H1 (cell line): Measurements from ENCODE around the gene NFAM1.

ENCODE experiments used
- CTCF ChIP-seq, 3 experiments: IDR thresholded peaks; 1 replicate in 2 of 3; 2 replicates in 1 of 3; pipeline versions ENCODE4 v1.5.1 to v1.6.1; 2011; ENCODE audit warnings: low read length in 3 of 3, mild to moderate bottlenecking in 3 of 3, inconsistent platforms in 2 of 3, low read depth in 1 of 3, moderate library complexity in 1 of 3; ENCODE audit not compliant: insufficient read depth in 1 of 3; ENCODE audit errors: control extremely low read depth in 1 of 3
- GABPA ChIP-seq: IDR thresholded peaks from 2 replicates; pipeline ENCODE4 v1.6.1; 2011; ENCODE audit warnings: mild to moderate bottlenecking, low read length, moderate library complexity, borderline replicate concordance; ENCODE audit not compliant: insufficient read depth
- MAX ChIP-seq: IDR thresholded peaks from 2 replicates; pipeline ENCODE4 v1.6.1; 2012; ENCODE audit warnings: inconsistent platforms
- POLR2A ChIP-seq, 2 experiments: IDR thresholded peaks; 1 replicate in 1 of 2; 2 replicates in 1 of 2; pipeline ENCODE4 v1.6.1; 2011; ENCODE audit warnings: low read depth in 2 of 2, low read length in 2 of 2, mild to moderate bottlenecking in 2 of 2; ENCODE audit errors: control extremely low read depth in 1 of 2
- RNF2 ChIP-seq: fragments of 200-900, 300-1000 bp; sonication (generic); IDR thresholded peaks from 2 replicates; pipeline ENCODE4 v1.7.1; 2016; ENCODE audit warnings: borderline replicate concordance, low read depth, mild to moderate bottlenecking, antibody characterized with exemption, low read length; ENCODE audit not compliant: poor library complexity, severe bottlenecking; ENCODE audit errors: missing control alignments
- TAF1 ChIP-seq: IDR thresholded peaks from 2 replicates; pipeline ENCODE4 v1.6.1; 2011; ENCODE audit warnings: mild to moderate bottlenecking, low read depth, low read length

GRCh38 chr22:42404266-42404665, 27.9 kb downstream of the NFAM1 start:
- TF ChIP-seq RNF2 (no peak), TAF1 (no peak), CTCF (IDR thresholded peaks at IDR 0.05; ENCODE audit: control extremely low read depth in 1 of 3, insufficient read depth in 1 of 3, low read depth in 1 of 3, low read length in 3 of 3) (no peak), POLR2A (IDR thresholded peaks at IDR 0.05; ENCODE audit: control extremely low read depth in 1 of 2, low read depth in 2 of 2, low read length in 2 of 2) (no peak), MAX (no peak), GABPA (no peak)
